GM18867 (cell line): ENCODE results near the gene CAMK2D.
"Not testable (repeated sequence)": the region's sequence is repeated elsewhere in the genome, so short reads cannot be mapped to it uniquely, and the experiment has no call there.

ENCODE experiments used
- ATAC-seq: cut with Tn5 transposase; IDR thresholded peaks from one replicate; pipeline ENCODE4 v1.9.1; 2021; ENCODE audit warnings: mild to moderate bottlenecking, moderate library complexity; ENCODE audit not compliant: unreplicated experiment

CAMK2D gene

GRCh38 chr4:113733685-113734084 is 27.9 kb downstream of the CAMK2D start:
- no peak for ATAC-seq

GRCh38 chr4:113732967-113733527 is 28.5 kb downstream of the CAMK2D start:
- no peak for ATAC-seq

GRCh38 chr4:113730467-113731216 is 30.9 kb downstream of the CAMK2D start:
- ATAC-seq = no peak

- ATAC-seq = no peak
These were observed 33.7 kb downstream of the CAMK2D start for GRCh38 chr4:113727802-113728201.

GRCh38 chr4:113725963-113726362 is 35.6 kb downstream of the CAMK2D start:
- ATAC-seq = no peak

- no peak for ATAC-seq
These were observed 43.3 kb downstream of the CAMK2D start for GRCh38 chr4:113718252-113718651.

- no peak for ATAC-seq
These were observed 49.5 kb downstream of the CAMK2D start for GRCh38 chr4:113711883-113712662.

- ATAC-seq = peak; percentile 71
These were observed 53.3 kb downstream of the CAMK2D start for GRCh38 chr4:113708250-113708649.

- no peak for ATAC-seq
These were observed 54.5 kb downstream of the CAMK2D start for GRCh38 chr4:113707048-113707447.

- not testable (repeated sequence) for ATAC-seq
These were observed 56.4 kb downstream of the CAMK2D start for GRCh38 chr4:113705097-113705496.

GRCh38 chr4:113702596-113702995 is 58.9 kb downstream of the CAMK2D start:
- ATAC-seq = not testable (repeated sequence)

GRCh38 chr4:113701169-113701568 is 60.4 kb downstream of the CAMK2D start:
- ATAC-seq = no peak

- ATAC-seq = no peak
These were observed 60.9 kb downstream of the CAMK2D start for GRCh38 chr4:113700602-113701150.

GRCh38 chr4:113699772-113700171 is 61.8 kb downstream of the CAMK2D start:
- ATAC-seq = no peak

GRCh38 chr4:113697429-113697828 is 64.1 kb downstream of the CAMK2D start:
- ATAC-seq = no peak

GRCh38 chr4:113695328-113696169 is 66.0 kb downstream of the CAMK2D start:
- ATAC-seq = no peak

- ATAC-seq = no peak
These were observed 67.5 kb downstream of the CAMK2D start for GRCh38 chr4:113694008-113694407.

- peak; percentile 78 for ATAC-seq
These were observed 68.6 kb downstream of the CAMK2D start for GRCh38 chr4:113692809-113693411.

GRCh38 chr4:113691676-113692075 is 69.9 kb downstream of the CAMK2D start:
- no peak for ATAC-seq

- no peak for ATAC-seq
These were observed 72.1 kb downstream of the CAMK2D start for GRCh38 chr4:113689394-113689793.
